Panc1 (cell line): ENCODE data around the gene ATXN10. TPM values are rescaled to one million over a fixed set of nuclear protein-coding genes. Genes with fewer than 3 reads are reported as not detected.

Experiments used
- ATAC-seq: fragments of 200-7000 bp; cut with Tn5 transposase; 2 replicates; pipeline ENCODE4 v1.9.1; 2020; ENCODE audit warnings: mild to moderate bottlenecking, moderate library complexity
- BruUV-seq: library from RNA; stranded (reverse); fragments of 400-500 nt; replicated peaks from 2 replicates; lab custom pipeline; 2021; lab: Mats Ljungman, UMichigan
- CTCF ChIA-PET: fragments of 300-600 bp; sonication (Branson Sonifier 250); formaldehyde crosslinking; loops from one replicate; lab custom pipeline; 2022; ENCODE audit warnings: antibody characterized with exemption; lab: Charles Lee
- POLR2A ChIA-PET: fragments of 300-600 bp; sonication (Branson Sonifier 250); formaldehyde crosslinking; loops from one replicate; lab custom pipeline; 2022; ENCODE audit warnings: antibody characterized with exemption; lab: Charles Lee
- DNase-seq: peaks from one replicate; pipeline ENCODE4 v3.0.0-alpha.2; 2010; ENCODE audit warnings: low read depth, low spot score
- H3K27ac ChIP-seq: 2 replicates; pipeline ENCODE4 v1.5.1; 2011; ENCODE audit warnings: mild to moderate bottlenecking, low read length, inconsistent platforms
- H3K27me3 ChIP-seq: fragments of 200-500 bp; sonication (Bioruptor generic); 2 replicates; pipeline ENCODE4 v1.6.0; 2014; ENCODE audit warnings: low read length, inconsistent platforms; ENCODE audit not compliant: control insufficient read depth, insufficient read depth
- H3K36me3 ChIP-seq: fragments of 200-500 bp; sonication (Bioruptor generic); 2 replicates; pipeline ENCODE4 v1.5.1; 2014; ENCODE audit warnings: inconsistent platforms, mild to moderate bottlenecking, low read length, moderate library complexity; ENCODE audit not compliant: control insufficient read depth, insufficient read depth
- H3K4me1 ChIP-seq: 2 replicates; pipeline ENCODE4 v1.5.1; 2011; ENCODE audit warnings: inconsistent platforms, mild to moderate bottlenecking, low read length, moderate library complexity; ENCODE audit not compliant: control insufficient read depth, insufficient read depth
- H3K4me3 ChIP-seq, 2 experiments: 2 replicates each; pipeline ENCODE4 v1.5.1; 2011 to 2012; ENCODE audit warnings: low read depth in 2 of 2, low read length in 2 of 2, mild to moderate bottlenecking in 2 of 2, inconsistent platforms in 1 of 2, moderate library complexity in 1 of 2
- H3K9me3 ChIP-seq: fragments of 200-500 bp; sonication (Bioruptor generic); 2 replicates; pipeline ENCODE4 v1.5.1; 2014; ENCODE audit warnings: low read depth, mild to moderate bottlenecking, inconsistent platforms, low read length, moderate library complexity; ENCODE audit not compliant: control insufficient read depth, insufficient read depth
- POLR2AphosphoS5 ChIP-seq: IDR thresholded peaks from 2 replicates; pipeline ENCODE4 v1.6.1; 2012; ENCODE audit warnings: mild to moderate bottlenecking, low read depth, low read length, moderate library complexity
- SIN3A ChIP-seq: IDR thresholded peaks from 2 replicates; pipeline ENCODE4 v1.6.1; 2012; ENCODE audit warnings: low read depth, mild to moderate bottlenecking, low read length, moderate library complexity, borderline replicate concordance; ENCODE audit not compliant: insufficient read depth
- TCF7L2 ChIP-seq: IDR thresholded peaks from 2 replicates; pipeline ENCODE4 v1.6.1; 2011; ENCODE audit warnings: mild to moderate bottlenecking, low read depth, low read length, inconsistent platforms
- in situ Hi-C: cut with HindIII; loops from 2 replicates; pipeline ENCODE4 v1.10.0; 2016; ENCODE audit warnings: low sequenced_read_pairs, low pct_unique_long_range_greater_than_20kb
- intact Hi-C: fragments of 100-400 bp; cut with micrococcal nuclease; formaldehyde crosslinking; loops from one replicate; pipeline ENCODE4 v1.10.0; 2022; ENCODE audit not compliant: unreplicated experiment
- total RNA-seq: library from RNA; stranded (reverse); gene quantifications from one replicate; pipeline ENCODE4 v1.2.1, GENCODE V29; 2021; ENCODE audit not compliant: unreplicated experiment
- TF ChIP-seq, protein P1 (sequence below): fragments of 450-650 bp; IDR thresholded peaks from 2 replicates; pipeline ENCODE4 v1.5.1; 2017; ENCODE audit warnings: mild to moderate bottlenecking
- TF ChIP-seq, protein P2 (sequence below), 2 experiments: IDR thresholded peaks; 2 replicates each; pipeline ENCODE4 v1.6.1; 2011 to 2012; ENCODE audit warnings: low read depth in 2 of 2, control low read depth in 1 of 2, low read length in 1 of 2, mild to moderate bottlenecking in 1 of 2, moderate library complexity in 1 of 2; ENCODE audit not compliant: insufficient read depth in 1 of 2

Gene ATXN10
- total RNA-seq, 1 experiment from 2014 or later = 184 TPM

DNA sequence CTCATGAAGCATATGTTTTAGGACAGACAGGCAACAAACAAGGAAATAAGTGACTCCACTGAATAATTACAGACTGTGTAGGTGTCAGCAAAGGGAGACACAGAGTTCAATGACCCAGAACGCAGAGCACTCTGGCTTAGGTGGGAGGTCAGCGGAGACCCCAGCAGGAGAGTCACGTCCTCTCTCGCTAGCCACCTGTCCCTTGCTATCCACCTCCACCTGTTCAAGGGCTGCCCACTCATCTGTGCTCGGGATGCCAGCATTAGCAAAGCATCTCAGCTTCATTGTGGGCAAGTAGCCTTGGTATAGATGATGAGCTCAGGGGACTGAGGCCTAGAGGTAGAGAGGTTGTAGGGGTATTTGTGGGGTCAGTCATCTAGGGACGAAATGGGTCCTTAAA lies 21.8 kb upstream of the ATXN10 start:
- ATAC-seq (no peak), DNase-seq (no peak)
- intact Hi-C loops (no loop called here), in situ Hi-C loops (no loop called here)
- Histone ChIP-seq H3K4me1 (no peaks in the 10 kb centered on the region), H3K27ac (no peak overlapping the region; the same call in 1 of the 2 replicates), H3K9me3 (no peaks in the 10 kb centered on the region), H3K36me3 (no peaks in the 10 kb centered on the region), H3K27me3 (no peaks in the 10 kb centered on the region), H3K4me3 (no peak overlapping the region)
- POLR2A ChIA-PET = no interaction called here
- CTCF ChIA-PET = no interaction called here
- TF ChIP-seq SIN3A (no peak), TCF7L2 (no peak), POLR2AphosphoS5 (no peak)
- TF ChIP-seq, protein P1, sequence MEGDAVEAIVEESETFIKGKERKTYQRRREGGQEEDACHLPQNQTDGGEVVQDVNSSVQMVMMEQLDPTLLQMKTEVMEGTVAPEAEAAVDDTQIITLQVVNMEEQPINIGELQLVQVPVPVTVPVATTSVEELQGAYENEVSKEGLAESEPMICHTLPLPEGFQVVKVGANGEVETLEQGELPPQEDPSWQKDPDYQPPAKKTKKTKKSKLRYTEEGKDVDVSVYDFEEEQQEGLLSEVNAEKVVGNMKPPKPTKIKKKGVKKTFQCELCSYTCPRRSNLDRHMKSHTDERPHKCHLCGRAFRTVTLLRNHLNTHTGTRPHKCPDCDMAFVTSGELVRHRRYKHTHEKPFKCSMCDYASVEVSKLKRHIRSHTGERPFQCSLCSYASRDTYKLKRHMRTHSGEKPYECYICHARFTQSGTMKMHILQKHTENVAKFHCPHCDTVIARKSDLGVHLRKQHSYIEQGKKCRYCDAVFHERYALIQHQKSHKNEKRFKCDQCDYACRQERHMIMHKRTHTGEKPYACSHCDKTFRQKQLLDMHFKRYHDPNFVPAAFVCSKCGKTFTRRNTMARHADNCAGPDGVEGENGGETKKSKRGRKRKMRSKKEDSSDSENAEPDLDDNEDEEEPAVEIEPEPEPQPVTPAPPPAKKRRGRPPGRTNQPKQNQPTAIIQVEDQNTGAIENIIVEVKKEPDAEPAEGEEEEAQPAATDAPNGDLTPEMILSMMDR = no peak
- TF ChIP-seq, protein P2, sequence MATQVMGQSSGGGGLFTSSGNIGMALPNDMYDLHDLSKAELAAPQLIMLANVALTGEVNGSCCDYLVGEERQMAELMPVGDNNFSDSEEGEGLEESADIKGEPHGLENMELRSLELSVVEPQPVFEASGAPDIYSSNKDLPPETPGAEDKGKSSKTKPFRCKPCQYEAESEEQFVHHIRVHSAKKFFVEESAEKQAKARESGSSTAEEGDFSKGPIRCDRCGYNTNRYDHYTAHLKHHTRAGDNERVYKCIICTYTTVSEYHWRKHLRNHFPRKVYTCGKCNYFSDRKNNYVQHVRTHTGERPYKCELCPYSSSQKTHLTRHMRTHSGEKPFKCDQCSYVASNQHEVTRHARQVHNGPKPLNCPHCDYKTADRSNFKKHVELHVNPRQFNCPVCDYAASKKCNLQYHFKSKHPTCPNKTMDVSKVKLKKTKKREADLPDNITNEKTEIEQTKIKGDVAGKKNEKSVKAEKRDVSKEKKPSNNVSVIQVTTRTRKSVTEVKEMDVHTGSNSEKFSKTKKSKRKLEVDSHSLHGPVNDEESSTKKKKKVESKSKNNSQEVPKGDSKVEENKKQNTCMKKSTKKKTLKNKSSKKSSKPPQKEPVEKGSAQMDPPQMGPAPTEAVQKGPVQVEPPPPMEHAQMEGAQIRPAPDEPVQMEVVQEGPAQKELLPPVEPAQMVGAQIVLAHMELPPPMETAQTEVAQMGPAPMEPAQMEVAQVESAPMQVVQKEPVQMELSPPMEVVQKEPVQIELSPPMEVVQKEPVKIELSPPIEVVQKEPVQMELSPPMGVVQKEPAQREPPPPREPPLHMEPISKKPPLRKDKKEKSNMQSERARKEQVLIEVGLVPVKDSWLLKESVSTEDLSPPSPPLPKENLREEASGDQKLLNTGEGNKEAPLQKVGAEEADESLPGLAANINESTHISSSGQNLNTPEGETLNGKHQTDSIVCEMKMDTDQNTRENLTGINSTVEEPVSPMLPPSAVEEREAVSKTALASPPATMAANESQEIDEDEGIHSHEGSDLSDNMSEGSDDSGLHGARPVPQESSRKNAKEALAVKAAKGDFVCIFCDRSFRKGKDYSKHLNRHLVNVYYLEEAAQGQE (IDR thresholded peaks at IDR 0.05; ENCODE audit: insufficient read depth in 1 of 2, low read depth in 2 of 2, low read length in 1 of 2) = no peak
- no TSS peak for BruUV-seq

DNA sequence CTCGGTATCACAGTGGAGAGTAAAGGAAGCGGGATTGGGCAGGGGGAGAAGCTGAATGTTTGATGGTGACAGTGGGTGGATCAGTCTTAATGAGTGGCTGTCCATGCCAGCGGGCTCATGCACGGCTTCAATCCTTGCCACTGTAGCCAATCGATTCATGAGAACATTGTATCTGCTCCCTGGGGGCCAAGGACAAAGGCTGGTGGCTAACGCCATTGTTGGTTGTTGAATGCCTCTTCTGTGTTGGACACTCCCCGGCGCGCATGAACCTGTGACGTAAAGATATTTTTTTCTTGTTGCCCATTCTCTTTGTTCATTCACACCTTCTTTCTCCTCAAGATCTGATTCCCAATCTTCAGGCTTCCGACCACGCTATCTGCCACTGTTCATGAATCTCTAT lies 20.9 kb upstream of the ATXN10 start:
- in situ Hi-C loops (no loop called here), intact Hi-C loops (no loop called here)
- ChIA-PET POLR2A (no interaction called here), CTCF (no interaction called here)
- H3K9me3 ChIP-seq = no peaks in the 10 kb centered on the region
- no peak overlapping the region for H3K27ac ChIP-seq
- no peaks in the 10 kb centered on the region for H3K4me1 ChIP-seq
- no TSS peak for BruUV-seq
- no peaks in the 10 kb centered on the region for H3K36me3 ChIP-seq
- no peak for DNase-seq
- H3K4me3 ChIP-seq = no peak overlapping the region
- TF ChIP-seq, protein P2 (IDR thresholded peaks at IDR 0.05; ENCODE audit: insufficient read depth in 1 of 2, low read depth in 2 of 2, low read length in 1 of 2) = no peak
- TF ChIP-seq SIN3A = no peak
- no peak for TF ChIP-seq TCF7L2
- no peak for TF ChIP-seq POLR2AphosphoS5
- TF ChIP-seq, protein P1 = no peak
- no peak for ATAC-seq
- no peaks in the 10 kb centered on the region for H3K27me3 ChIP-seq
